Middle frontal gyrus (tissue), 1 donor: ENCODE measurements around the gene PPEF2.
"Not testable (repeated sequence)": the region's sequence is repeated elsewhere in the genome, so short reads cannot be mapped to it uniquely, and the experiment has no call there.

Source experiments
- DNase-seq: peaks from one replicate; pipeline ENCODE4 v3.0.0-alpha.2; 2015; ENCODE audit warnings: low spot score; ENCODE audit errors: extremely low spot score

Gene PPEF2

DNA sequence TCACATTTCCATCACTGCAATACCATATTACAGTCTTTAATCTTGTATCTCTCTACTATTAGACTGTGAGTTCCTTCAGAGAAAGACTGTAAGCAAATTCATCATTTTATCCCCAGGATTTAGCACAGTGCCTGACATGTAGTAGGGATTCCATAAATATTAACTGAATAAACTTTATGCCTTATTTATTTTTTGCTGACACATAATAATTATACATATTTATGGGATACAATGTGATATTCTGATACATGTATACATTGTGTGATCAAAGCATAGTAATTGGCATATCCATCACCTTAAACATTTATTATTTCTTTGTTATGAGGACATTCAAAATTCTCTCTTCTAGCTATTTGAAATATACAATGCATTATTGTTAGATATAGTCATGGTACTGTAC, 3.7 kb downstream of the PPEF2 start:
- DNase-seq: no peak

DNA sequence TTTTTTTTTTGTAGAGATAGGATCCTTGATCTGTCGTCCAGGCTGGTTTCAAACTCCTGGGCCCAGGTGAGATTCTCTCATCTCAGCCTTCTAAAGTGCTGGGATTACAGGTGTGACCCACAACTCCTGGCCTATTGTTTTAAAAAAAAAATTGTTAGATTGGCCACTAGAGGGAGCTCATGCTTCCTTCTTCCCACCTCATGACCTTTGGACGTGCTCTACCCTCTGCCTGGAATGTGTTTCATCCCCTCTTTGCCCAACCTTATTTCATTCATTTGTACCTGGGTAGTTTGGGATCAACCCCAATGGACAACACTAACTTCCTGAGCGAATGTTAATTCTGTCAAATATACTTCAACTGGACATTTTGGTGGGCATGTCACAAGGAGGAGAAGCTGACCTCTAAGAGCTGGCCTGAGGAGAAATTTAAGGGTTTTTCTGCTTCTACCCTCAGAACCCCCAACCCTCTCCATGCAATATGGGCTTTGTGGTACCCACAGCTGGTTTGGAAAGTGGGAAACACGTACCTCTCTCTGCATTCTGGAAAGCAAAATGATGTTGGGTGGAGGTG, 6.4 kb downstream of the PPEF2 start:
- no peak for DNase-seq

DNA sequence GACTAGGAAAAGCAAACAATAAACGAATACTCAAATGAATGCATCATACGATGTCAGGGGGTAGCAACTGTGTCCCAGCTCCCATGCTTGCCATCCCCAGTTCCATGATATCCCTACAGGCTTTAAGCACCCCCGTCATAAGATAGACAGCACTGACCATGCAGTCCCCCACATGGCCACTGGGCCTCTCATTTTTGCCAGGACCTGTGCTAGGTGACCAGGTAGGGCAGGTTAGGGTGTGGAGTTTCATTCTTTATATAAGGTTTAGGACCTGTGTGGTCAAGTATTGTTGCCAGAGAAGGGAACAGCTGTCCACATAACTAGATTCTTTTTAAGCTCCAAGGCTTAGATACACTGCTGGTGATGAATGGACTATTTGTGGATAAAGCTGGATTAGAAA, 9.7 kb downstream of the PPEF2 start:
- DNase-seq: no peak

DNA sequence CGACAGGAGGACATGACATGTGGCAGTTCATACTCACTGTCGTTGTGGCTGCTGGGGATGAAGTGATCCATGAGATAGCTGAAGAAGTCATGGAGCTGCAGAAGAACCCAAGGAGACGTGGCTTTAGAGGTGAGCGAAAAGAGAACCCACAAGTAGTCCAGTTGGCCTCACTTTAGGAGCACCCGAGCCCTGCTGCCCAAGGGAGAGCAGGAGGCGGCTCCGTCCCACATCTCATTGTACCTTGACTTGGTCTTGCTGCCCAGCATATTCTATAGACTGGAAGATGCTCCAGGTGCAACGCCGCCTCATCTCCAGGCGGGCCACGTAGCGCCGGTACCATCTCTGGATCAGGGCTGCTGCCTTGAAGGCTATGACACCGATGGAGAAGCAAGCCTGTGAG, 10.6 kb downstream of the PPEF2 start:
- no peak for DNase-seq

DNA sequence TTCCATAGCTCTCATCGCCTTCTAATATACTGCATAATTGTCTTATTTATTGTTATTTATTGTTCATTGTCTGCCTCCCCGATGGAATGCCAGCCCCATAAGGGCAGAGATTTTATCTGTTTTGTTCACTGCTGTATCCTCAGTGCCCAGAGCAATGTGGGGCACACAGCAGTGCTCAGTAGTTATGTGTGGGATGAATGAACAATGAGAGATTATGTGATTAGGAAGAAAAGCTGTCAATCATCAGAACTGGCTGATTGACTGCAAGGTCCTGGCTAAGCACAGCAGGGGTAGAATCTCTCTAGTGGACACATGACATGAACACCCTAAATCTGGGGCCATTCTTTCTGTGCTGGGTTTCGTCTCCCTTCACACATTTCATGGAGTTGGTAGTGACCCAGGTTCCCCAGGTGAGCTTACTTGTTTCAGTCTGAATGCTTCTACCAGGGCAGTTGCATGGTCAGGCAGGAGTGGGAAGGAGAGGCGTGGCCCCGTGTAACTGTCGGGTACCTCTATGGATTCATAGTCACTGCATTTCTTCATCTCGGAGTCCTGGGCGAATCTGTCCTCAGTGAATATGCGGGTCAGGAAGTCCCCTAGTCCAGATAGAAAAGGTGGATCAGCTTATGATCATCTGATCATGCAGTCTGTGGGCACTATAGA, 12.6 kb downstream of the PPEF2 start:
- DNase-seq: no peak

DNA sequence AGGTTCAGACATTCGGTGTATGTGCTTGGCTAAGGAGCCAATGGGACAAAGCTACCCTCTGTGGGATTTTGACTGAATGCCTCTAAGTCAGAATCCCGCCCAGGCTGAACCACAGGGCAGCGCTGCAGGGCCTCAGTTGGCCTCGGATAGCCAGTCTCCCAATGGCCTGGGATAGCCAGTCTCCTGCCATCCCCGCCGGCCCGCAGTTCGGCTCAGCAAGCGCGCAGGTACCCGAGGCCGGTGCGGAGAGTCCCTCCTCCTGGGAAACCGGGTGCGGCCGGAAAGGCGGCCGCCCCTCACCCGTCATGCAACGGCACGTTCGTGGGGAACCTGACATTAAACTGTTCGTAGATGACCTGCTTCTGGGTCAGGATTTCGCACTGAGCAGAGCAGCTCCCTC, 16.1 kb downstream of the PPEF2 start:
- no peak for DNase-seq

DNA sequence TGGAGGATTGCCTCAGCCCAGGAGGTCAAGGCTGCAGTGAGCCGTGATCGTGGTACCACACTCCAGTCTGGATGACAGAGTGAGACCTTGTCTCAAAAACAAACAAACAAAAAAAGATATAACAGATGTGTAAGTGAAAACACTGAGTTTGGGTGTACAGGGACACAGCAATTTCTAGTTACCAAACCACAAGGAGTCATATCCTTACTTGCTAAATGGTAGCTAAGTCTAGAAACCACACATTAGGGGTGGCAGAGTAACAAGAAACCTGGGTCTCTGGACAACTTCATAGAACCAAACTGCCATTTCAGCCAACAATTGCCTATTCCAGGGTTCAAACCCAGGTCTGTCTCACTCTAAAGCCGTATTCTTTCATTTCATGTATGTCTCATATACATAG, 20.8 kb downstream of the PPEF2 start:
- DNase-seq: no peak

DNA sequence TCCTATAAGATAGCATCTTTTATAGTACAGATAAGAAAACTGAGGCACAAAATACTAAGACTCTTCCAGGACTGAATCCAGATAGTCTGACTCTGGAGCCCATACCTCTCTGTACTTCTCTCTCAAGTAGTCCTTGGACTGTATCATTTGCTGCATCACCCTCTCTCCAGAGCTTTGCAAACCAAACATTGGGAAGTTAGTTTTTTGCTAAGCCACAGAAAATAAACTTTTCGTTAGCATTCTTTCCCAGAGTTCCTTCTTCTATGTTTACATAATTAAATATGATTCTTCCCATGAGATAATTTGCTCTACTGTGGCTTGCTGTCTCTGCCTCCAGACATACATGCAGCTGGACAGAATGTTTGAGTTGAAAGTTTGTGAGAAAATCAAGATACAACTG, 22.0 kb downstream of the PPEF2 start:
- no peak for DNase-seq

DNA sequence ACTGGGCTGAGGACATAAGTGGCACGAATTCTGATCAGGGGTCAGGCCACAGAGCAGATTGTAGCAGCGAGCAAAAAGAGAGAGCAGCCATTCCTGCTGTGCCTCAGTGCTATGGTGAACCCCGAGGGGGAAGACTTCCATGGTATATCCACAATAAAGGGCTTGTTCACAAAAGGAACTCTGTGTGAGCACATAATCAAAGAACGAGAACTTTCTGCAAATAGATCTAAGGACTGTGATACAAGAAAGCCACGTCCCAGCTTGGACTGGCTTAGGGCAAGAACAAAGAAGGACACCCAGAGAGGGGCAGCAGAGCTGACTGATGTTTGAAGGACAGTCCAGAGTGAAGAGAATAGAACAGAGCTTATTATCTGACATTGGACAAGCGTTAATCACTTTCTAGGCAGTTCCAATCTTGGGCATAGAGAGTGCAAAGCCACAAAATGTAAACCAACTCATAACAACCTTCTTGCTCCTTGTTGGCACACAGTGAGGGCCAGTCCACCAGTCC, 24.0 kb downstream of the PPEF2 start:
- DNase-seq: no peak

DNA sequence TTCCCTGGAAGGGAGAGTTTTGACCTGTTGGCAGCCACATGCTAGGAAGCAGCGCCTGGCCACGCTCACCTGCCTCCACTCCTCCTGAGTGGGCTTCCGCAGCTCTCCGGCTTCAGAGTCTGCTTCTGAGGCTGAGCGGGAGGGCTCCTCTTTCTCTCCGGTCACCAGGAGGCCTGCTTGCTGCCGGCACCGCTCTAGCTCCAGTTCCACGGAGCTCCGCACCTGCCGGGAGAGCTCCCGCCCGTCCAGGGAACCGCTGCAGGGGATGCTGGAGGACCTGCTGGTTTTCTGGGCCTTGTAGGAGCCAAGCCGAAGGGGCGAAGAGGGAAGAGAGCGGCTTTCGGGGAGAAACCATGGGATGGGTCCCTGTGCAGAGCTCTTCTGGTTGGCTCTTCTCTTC, 26.0 kb downstream of the PPEF2 start:
- no peak for DNase-seq

DNA sequence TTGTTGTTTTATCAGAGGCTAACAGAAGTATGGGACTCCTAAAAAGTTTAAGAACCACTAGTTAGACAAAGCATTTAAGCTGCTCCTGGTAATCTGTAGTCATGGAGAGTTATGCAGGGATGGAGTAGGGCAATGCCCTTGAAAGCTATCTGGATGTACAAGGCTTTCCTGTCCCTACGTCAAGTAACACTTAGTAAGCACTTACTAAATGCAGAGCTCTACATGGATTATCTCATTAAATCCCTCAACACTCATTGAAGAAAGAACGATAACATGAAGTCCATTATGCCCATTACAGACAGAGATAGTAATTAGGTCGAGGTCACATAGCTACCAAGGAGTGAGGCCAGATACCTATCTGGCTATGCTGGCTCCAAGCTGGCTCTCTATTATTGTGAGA, 33.2 kb downstream of the PPEF2 start:
- DNase-seq: no peak

DNA sequence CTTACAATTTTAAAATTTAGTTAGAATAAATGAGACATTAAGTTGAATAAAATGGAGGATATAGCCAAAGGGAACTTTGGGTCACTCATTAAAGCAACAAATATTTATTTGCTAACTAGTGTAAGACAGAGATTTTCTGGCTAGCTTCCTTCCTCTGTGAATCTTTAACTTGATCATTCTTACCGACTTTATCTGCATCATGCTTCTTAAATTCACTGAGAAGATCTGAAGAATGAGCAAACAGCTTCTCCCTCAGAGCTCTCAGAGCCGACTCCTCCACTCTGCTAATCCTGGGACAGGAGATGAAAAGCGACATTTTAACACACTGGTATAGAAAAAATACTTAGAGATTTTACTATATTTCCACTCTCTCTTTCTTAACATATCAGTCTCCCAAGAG, 35.1 kb downstream of the PPEF2 start:
- DNase-seq: no peak

DNA sequence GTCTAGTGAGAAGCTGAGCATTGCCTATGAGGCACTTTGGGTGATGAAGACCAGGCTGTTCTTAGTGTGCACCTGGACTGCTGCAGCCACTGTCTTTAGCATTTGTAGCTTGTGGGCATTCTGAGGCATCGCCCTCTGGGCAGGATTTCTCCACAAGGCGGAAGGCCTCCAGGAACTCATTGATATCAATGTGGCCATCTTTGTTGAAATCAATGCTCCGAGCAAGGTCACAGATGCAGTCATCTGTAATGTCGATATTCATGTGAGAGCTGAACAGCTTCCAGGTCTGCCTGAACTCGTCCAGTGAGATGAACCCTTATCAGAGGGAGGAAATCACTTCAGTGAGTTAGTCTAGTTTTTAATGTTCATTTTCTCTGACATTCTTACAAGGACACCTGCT, 41.6 kb downstream of the PPEF2 start:
- no peak for DNase-seq

DNA sequence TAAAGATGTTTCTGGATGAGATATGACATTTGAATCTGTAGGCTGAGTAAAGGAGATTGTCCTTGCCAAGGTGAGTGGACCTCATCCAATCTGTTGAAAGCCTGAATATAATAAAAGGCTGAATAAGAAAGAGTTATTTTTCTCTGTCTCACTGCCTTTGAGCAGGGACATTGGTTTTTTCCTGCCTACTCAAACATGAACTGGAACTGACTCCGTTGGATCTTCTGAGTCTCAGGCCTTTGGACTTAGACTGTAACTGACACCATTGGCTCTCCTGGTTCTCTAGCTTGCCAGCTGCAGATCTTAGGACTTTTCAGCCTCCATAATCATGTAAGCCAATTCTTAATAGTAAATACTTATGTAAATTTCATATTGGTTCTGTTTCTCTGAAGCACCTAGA, 43.5 kb downstream of the PPEF2 start:
- no peak for DNase-seq

DNA sequence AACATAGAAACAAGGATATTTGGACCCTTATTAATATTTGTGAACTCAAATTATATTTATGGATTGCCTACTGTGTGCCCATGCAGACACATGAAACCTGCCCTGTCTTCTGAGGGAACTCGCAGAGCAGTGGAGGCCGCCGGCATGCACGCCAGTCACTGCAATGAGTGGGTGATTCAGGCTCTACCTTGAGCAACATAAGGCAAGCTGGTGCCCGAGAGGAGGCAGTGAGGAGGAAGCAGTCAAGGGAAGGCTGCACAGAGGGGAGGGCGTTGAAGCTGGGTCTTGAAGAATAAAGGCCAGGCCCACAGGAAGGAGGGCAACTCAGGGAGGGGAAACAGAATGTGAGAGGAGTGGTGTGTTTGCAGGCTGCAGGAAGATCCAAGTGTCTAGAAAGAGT, 52.8 kb downstream of the PPEF2 start:
- no peak for DNase-seq

DNA sequence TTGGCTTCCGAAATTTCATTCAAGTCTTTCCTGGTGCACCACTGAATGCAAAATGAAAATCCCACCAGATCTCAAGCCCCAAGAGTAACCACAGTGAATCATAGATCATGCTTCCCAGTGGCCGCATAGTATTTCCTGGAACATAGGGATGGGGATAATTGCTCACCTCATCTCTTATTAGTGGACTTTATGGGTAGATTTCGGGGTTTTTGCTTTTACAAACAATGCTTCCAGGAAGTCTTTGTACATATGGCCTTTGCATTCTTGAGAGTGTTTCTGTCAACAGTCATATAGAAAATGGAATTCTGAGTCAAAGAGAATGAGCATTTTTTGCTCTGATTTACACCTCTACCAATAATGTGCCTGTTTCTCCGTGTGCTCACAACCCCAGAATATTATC, 53.4 kb downstream of the PPEF2 start:
- DNase-seq: no peak

DNA sequence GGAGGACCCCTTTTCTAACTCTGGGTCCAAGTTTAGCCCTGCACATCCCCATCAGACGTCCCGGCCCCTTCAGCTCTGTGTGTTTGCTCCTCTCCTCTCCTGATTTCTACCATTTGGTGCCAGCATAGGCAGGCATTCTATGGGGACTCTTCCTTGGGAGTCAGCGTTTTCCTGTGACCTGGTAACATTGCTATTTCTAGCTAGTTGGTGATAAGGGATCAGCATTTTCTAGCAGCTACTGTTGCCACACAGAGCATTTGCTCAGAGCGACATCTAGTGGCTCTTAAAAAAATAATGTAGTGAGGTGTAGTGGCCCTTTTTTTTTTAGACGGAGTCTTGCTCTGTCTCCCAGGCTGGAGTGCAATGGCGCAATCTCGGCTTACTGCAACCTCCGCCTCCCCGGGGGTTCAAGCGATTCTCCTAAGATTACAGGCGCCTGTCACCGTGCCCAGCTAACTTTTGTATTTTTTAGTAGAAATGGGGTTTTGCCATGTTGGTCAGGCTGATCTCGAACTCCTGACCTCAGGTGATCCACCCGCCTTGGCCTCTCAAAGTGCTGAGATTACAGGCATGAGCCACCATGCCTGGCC, 54.0 kb downstream of the PPEF2 start:
- DNase-seq: not testable (repeated sequence)

DNA sequence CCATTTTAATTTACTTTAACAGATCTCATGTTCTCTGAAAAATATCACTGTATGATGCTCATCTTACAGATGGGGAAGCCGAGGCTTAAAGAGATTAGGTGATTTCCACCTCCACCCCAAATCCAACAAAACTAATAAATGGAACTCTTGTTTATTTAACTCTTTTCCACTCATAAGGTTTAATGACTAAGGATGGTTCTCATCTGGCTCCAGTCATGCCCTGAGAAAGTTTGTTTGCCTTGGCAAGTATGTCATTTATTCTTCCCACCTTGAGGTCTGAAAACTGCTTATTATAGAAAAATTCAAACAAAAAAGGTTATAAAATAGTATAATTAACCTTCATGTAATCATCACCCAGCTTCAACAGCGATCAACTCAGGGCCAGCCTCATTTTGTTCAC, 56.3 kb downstream of the PPEF2 start:
- no peak for DNase-seq

DNA sequence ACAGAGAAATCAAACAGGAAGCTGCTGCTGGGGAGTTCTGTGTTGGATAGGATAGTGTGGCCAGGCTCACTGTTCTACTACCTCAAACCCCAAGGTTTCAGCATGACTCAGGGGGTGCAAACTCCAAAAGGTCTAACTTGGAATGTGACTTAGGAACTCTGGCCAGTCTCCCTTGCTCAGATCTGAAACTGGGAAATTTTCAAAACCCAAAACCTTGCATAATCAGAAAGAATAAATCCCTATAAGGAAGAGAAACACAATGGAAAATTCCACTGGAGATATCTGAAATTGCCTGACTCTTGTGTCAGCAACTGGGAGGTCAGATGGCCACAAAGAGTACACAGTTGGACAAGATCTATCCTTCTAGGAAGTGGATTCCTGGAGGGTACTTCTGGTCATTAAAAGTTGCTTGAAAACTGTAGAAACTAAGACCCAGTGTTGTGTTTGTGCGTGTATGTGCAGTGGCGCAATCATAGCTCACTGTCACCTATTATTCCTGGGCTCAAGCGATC, 58.0 kb downstream of the PPEF2 start:
- no peak for DNase-seq

DNA sequence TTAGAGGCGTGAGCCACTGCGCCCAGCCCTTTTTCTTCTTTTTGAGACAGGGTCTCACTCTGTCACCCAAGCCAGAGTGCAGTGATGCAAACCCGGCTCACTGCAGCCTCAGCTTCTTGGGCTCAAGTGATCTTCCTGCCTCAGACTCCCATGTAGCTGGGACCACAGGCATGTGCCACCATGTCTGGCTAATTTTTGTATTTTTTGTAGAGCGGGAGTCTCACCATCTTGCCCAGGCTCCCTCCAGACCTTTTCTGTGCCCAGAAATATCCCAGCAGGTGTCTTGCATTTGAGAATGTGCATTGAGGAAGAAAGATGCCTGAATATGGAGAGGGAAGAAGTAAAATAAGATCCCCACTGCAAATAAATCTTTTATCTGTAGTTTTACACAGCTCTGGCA, 58.7 kb downstream of the PPEF2 start:
- DNase-seq: no peak

DNA sequence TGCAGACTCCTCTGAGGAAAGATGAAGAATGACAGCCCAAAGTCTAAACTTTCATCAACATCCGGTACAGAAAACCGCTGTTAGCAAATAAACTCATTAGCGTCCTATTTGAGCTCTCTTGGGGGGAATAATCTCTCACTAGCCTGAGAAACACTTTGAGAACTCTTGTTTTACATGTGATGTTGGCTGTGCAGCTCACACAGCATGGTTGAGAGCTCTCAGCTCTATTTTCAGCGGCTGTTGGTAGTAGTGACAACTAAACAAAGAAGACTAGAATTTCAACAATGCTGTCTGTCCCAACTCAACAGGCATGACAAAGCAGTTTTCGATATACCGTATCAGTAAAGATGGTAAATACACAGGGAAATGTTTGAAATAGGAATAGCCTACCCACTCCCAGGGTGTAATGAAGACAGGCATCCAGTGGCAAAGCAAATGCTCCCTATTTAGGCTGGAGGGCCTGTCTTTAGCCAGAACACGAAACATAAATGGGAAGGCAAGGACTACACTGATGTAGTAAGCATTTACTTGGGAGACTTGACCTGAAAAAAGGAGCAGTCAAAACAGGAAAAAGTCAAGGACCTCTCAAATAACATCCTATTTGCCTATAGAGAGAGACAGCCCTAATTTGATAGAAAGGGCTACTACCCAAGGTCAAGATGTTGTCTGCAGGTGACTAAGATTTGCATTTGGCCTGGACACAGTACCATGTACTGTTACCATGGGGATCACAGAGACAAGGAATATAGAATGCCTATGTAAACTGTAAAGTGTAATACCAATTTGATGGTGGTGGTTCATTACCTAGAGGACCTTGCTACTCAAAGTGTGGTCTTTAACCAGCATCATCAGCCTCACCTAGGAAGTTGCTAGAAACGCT, 60.4 kb downstream of the PPEF2 start:
- DNase-seq: no peak

DNA sequence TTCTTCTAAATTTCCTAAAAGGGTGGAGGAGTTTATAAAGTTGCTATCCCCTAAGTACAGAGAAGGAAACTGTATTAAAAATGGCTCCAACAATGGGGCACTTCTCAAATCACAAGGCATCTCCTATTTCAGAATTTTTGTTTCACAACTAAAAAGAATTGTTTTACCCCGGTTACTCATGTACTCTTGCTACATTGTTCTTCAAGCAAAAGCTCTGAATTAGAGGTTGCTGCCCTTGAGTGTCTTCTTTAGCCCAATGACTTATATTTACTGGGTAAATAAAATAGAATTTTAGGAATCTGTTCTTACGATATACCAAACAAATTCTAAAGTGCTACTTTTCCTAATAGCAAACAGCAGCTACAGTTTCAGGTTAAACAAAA, 67.5 kb downstream of the PPEF2 start:
- no peak for DNase-seq
